Keratinocyte (primary cell): Measurements from ENCODE around the gene PPP1CC.

Experiments
- CTCF ChIP-seq, 3 experiments: IDR thresholded peaks in 1 of 3; conservative IDR thresholded peaks in 1 of 3; optimal IDR thresholded peaks in 1 of 3; 2 replicates in 2 of 3; 3 replicates in 1 of 3; pipeline versions ENCODE3 to v1.5.1; 2011; ENCODE audit warnings: low read length in 3 of 3, mild to moderate bottlenecking in 3 of 3, moderate library complexity in 2 of 3, control low read depth in 1 of 3, inconsistent platforms in 1 of 3; ENCODE audit not compliant: insufficient read depth in 2 of 3; ENCODE audit errors: extremely low read depth in 1 of 3
- EZH2 ChIP-seq: IDR thresholded peaks from one replicate; pipeline ENCODE4 v1.6.1; 2012; ENCODE audit warnings: inconsistent platforms, mild to moderate bottlenecking, low read length, moderate library complexity

- TF ChIP-seq CTCF (optimal IDR thresholded peaks at IDR 0.05 in 1 of 3, IDR thresholded peaks at IDR 0.05 in 1 of 3, conservative IDR thresholded peaks at IDR 0.05 in 1 of 3; ENCODE audit: extremely low read depth in 1 of 3, insufficient read depth in 2 of 3, low read length in 3 of 3): no peak
- no peak for TF ChIP-seq EZH2
These were observed 26.3 kb upstream of the PPP1CC start for GRCh38 chr12:110768960-110769359.
